HG02840 (cell line): ENCODE results near the gene NOXA1.

Source experiments
- ATAC-seq: cut with Tn5 transposase; IDR thresholded peaks from one replicate; pipeline ENCODE4 v1.9.1; 2021; ENCODE audit warnings: mild to moderate bottlenecking, moderate library complexity, moderate number of reproducible peaks; ENCODE audit not compliant: unreplicated experiment, low FRiP score

NOXA1 gene

DNA sequence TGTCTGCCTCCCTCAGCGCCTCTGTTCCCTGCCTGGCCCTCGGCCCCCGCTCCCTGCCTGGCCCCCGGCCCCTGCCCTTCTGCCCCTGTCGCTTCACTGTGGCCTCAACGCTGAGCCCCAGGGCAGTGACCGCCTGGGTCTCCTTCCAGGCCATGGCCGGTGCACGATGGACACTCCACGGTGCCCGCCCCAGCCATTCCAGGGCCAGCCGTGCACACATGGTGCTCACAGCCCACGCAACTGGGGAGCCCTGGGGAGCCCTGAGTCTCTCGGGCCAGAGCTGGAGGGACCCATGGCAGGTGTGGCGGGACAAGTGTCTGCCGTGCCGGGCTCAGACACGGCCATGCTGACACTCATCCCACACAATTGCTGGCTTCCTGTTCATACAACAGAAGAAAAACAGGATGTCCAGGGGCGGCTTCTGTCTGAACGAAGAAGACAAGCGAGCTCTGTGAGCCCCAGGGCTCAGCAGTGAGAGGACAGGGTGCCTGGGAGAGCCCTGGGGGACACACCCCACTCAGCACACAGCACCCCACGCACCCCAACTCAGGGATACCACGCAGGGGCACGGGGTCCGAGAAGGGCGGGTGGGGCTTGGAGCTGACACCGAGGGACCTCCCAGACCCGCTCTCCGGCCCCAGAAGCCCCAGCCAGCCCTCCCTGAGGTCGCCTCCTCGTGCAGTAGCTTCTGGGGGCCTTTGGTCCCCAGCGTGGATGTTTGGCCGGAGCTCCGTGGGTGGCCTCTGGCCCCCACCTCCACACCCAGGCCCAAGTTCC is 35.9 kb upstream of the NOXA1 start:
- no peak for ATAC-seq

DNA sequence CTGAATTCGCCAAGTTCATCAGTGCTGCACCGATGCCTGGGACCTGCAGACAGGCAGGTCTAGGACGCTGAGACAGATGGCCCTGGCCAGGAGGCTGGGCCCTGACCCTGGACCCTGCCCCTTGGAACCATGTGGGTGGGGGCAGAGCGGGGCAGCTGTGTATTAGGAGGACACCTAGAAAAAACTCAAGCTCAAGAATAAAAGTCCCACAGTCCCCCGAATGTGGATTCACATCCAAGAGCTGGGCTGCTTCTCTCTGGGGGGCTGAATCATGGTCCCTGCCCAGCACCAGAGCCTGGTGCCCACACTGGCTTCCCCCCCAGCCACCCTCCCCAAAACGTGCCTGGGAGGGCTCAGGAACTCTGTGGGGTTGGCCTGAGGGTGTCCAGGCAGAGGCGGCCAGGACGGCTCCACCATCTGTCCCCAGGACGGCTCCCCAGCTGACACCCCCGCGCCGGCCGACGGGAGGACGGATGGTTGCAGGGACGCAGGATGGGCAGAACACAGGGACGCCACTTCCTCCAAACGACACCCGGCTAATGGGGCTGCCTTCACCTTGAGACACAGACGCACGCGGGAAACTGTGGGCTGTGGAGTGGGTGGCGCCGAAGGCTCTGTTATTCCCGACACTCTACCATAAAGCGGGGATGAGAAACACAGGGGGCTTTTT is 35.2 kb upstream of the NOXA1 start:
- ATAC-seq, result no peak

DNA sequence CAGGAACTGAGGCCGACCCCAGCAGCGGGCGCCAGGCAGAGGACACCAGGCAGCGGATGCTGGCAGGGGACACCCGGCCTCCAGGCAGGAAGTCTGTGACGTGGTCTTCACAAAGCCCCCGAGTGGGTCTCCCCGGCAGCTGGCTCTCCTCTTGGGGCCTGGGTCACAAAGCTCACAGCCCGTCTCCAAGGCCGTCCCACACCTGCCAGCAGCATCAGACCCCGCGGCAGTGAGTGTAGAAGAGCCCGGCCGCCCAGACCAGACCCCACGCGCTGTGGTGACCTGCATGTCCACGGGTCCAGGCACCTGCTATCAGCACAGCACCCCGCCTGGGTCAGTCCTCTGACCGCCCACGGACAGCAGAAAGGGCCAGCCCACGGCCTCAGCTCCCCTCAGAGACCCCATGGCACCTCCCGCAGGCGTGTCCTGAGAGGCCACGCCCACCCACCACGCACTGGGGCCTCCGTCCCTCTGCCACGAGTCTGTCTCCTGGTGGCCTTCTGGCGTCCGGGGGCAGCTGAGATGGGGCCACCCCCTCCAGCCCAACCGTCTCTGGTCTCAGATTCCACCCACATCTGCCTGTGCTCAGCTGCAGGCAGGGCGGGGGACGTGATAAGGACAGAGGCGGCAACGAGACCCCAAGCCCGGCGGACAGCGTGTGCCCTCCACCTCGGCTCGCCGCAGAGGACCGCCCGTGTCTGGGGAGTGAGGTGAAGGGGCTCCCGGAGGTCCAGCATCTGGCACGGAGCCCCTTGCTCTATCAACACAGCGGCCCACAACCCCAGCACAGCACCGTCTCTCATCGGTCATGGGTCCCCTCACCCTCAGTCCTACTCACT is 34.4 kb upstream of the NOXA1 start:
- no peak for ATAC-seq

DNA sequence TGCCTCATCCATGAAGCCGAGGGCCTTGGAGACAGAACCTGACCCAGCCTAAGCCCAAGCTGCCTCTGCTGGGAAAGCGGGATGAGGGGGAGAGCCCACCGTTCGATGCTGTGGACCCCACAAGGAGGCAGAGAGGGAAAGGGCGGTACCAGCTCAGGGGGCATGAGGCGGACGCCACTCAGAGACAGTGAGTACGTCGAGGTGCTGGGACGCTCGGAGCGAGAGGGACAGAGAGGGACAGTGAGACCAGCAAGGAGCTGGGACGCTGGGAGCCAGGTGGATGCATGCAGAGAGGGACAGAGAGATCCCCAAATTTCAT is 33.8 kb upstream of the NOXA1 start:
- ATAC-seq, result no peak

DNA sequence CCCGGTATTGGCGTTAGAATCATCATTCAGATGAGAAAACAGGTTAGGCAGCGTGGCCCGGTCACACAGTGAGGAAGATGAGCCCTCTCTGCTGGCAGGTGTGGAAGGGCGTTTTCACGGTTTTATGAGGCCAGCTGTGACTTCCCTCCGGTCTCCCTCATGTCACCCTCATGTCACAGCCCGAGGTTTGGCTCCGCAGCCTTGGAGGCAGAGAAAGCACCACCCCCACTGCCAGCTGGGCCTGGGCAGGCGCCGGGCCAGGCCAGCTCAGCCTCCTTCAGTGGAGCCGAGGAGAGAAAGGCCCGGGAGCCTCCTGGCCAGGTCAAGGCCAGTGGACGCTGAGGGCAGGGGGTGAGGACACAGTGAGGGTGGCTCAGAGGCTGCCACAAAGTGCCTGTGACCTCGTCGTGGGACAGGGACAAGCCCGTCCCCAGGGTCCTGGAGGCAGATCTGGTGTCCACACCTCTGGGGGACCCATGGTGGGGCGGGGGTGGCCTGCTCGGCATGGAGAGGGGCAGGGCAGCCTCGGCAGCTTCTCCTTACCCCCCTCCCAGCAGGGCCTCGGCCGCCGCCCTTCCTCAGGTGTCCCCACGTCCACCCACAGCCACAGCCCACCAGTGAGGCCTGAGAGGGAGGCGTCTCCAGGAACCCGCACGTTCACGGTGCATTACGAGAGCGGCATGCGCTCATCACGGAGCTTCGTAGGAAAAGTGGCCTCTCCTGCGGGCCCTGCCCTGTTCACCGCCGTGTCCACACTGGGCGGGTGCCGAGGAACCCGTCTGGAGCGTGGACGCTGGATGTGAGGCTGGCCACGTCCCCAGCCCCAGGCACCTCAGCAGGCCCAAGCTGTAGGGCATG is 32.4 kb upstream of the NOXA1 start:
- no peak for ATAC-seq

DNA sequence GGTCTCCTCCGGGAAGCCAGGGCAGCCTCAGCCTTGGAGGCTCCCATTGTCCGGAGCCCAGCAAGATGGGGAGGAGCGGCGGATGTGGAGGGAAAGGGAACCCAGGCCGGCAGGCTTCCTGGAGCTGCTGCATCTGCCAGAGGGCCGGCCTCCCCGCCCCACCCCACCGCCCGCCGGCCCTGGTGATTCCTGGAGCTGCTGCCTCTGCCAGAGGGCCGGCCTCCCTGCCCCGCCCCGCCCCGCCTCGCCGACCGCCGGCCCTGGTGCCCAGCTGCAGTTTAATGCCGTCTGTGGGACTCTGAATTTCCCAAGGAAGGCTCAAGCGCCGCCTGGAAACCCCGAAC is 31.8 kb upstream of the NOXA1 start:
- ATAC-seq, result no peak

DNA sequence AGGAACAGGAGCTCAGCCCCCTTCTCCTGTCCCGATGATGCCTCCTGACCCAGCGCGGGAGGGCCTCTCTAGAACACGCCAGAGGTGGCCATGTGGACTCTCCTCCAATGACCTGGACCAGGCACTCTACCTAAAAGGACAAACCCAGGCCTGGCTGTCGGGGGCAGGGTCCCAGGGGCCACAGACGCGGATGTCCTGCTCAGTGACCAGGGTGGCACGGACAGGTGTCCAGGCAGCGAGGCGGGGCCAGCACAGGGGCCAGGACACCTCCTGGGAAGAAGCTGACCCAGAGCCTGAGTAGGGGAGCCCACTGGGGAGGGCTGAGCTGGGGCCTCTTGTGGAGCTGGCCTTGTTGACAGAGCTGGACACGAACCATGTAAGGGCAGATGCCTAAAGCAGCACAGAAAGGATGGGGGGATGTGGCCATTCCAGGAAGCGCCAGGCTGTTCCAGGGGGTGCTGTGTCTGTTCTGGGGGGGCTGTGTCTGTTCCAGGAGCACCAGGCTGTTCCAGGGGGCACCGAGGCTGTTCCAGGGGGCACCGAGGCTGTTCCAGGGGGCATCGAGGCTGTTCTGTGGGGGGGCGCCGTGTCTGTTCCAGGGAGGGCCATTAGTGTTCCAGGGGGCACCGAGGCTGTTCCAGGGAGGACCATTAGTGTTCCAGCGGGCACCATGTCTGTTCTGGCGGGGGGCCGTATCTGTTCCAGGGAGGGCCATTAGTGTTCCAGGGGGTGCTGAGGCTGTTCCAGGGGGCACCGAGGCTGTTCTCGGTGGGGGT is 30.8 kb upstream of the NOXA1 start:
- no peak for ATAC-seq

DNA sequence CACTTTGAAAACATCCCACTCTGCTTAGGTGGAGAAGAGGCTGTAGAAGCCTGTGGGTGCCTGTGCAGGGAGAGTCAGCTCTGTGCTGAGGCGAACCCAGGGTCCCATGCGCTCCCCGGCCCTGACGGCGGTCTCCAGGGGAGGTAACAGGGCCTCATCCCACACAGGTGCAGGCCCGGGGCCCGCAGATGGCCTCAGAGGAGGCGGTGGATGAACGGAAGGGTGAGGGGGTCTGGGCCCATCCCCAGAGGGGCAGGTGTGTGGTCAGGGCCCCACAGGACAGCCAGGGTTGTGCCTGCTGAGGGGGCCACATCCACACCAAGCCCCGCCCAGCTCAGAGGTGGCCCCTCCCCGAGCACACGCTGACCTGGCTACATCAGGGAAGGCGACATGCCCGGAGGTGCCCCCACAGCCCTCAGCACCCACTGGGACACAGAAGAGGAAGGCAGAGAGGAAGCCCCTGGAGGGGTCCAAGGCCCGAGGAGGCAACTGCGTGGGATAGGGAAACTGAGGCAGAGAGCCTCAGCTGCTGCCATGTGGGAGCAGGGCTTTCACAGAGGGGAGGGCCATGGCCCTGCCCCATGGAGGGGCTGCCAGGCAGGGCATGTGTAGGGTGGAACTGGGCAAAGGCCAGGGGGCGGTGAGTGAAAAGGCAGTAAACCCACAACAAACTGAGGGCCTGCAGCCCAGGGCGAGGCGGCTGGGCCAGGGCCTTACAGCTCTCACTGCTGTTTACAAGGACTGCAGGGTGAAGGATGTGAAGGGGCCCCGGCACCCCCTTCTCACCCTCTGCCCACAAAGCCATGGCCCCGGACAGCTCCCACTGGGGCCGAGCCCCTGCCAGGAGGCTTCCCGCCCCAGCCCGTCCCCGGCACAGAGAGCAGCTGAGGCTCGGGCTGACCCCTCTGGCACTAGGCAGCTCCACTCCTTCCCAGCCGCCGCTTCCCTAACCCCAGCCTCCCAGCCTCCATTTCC is 29.7 kb upstream of the NOXA1 start:
- no peak for ATAC-seq

DNA sequence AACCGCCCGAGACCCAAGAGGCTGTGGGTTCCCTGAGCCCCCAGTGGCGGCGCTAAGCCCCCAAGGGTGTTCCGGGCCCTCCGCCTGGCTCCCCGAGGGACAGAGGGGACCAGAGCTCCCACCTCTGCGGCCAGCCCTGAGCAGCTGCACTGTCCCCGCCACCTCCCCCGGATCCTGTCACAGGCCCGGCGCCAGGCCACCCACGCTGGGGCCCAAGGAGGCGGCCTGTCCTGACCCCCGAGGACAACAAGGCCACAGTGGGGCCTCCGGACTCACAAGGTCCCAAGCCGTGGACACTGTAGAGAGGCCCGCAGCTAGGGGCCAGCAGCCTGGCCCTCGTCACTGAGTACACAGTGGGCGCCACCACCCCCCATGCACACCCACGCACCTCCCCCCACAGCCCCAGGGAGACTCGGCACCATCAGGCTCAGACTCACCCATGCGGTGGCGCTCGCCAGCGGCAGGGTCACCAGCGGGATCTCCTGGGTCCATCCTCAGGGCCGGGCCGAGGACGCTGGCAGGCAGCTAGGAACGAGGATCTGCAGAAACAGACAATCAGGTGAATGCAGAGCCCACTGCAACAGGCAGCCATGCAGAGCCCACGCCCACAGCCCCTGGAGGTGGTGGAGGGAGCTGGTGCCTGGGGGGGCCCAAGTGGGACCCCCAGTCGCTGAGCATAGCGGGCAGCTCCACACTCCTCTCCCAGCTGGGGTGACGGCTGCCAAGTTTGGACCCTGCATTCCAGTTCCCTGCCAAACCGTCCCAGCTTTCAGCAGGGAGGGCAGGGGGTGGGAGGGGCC is 28.1 kb upstream of the NOXA1 start:
- ATAC-seq, result no peak

DNA sequence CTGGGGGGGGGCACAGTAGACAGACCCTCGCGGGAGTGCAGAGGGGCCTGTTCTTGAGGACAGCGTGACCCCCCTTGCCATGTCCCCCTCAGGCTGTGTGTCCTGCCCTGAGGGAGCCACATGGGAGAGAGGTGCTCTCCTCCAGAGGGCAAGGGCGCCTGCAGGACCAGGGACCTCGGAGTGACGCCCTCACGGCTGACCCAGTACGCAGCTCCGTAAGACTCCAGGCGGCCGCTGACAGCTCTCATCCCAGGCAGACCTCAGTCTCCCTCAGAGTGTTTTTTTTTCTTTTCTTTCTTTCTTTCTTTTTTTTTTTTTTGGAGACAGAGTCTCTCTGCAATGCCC is 27.6 kb upstream of the NOXA1 start:
- no peak for ATAC-seq

DNA sequence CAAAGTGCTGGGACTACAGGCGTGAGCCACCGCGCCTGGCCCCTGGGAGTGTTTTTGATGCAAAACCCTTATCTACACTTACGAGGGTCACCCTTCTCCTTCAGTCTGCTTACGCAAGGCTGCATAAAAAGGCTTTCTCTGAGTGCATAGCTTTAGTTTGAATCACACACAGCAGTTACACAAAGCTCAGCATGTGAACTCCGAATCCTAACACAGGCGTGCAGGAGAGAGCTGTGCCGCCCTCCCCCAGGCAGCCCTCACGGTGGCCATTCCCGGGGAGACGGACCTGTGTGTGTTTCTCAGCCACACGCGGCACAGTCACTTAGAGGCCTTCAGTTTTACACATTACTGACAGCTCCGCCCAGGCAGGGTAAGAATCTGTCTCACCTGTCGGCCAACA is 27.0 kb upstream of the NOXA1 start:
- ATAC-seq, result no peak

DNA sequence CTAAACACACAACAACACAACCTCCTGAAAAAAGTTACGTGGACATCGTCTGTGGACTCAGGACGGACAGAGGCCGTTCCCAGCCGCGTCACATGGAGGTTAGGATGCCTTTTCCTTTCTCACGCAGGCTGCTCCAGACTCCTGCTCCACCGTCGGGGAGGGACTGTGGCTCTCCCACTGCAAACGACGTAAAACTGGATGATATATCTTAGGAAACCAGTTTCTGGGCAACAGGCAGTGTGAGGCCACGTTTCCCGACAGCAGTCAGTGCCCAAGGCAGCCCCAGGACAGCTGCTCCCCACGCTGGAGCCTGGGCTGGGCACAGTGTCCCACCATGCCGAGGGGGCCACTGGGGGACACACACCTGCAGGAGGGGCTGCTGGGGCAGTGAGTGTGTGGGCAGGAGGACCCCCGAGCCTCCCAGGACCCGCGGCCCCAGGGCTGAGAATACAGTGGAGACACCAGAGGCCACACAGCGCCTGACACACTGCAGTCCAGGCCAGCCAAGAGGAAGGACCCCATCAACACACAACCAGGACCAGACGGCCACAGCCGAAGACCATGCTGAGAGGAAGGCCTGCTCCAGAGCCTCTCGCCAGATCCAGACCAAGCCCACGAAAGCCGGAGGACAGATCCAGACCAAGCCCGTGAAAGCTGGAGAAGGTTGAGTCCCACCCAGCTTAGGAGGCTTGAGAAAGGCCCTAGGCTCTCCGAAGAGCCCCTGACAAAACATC is 26.4 kb upstream of the NOXA1 start:
- ATAC-seq, result no peak

DNA sequence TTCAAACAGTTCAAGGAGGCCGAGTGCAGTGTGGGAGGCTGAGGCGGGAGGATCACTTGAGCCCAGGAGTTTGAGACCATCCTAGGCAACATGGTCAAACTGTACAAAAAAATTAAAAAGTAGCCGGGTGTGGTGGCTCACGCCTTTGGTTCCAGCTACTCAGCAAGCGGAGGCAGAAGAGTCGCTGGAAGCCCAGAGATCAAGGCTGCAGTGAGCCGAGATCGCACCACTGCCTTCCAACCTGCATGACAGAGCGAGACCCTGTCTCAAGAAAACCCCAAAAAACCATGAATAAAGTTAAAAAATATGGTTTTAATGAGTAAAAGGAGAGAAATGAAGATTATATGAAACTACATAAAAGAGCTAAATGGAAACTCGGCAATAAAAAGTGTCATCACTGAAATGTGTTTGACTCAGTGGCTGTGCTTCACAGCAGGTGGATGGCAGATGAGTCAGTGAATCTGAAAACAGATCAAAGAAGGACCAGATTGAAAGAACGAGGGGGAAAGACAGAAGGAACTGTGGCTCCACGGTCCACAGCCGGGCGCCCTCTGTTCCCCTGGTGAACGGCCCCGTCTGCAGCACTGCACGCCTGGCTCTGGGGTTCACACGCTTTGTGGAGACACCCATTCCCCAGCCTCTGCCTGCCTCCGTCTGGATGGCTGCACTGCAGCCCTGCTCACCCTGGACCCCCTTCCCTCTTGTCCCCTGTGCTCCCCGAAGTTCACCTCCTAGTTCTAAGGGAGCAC is 25.3 kb upstream of the NOXA1 start:
- ATAC-seq, result no peak

DNA sequence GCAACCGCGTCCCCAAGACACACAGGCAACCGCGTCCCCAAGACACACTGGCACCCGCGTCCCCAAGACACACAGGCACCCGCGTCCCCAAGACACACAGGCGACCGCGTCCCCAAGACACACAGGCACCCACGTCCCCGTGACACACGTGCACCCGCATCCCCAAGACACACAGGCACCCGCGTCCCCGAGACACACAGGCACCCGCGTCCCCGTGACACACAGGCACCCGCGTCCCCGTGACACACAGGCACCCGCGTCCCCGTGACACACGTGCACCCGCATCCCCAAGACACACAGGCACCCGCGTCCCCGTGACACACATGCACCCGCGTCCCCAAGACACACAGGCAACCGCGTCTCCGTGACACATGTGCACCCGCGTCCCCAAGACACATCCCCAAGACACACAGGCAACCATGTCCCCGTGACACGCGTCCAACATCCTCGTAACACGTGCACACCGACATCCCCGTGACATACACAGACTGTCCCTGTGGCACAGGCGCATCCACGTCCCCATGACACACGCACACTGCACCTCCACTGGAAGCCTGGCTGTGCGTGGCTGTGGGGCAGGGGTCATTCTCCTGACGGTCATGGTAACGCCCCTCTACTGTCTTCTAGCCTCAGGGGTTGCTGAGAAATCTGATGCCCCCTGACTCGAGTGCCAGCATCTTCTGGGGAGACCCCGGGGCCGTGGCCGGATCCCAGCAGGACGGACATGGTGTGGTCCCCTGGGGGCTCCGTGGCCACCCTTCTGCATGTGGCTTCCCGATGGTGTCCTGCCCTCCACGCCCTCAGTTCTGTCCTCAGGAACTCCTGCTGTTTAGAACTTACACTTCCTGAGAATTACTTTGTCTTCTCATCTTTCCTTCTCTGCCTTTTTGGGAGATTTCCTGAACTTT is 24.4 kb upstream of the NOXA1 start:
- ATAC-seq, result no peak

DNA sequence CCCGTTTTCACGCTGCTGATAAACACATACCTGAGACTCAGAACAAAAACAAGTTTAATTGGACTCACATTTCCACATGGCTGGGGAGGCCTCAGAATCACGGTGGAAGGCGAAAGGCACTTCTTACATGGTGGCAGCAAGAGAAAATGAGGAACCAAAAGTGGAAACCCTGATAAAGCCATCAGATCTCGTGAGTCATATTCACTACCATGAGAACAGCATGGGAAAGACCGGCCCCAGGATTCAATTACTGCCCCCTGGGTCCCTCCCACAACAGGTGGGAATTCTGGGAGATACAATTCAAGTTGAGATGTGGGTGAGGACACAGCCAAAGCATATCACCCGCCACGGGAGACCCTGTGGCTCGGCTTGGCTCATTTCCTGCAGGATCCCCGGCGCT is 20.4 kb upstream of the NOXA1 start:
- no peak for ATAC-seq

DNA sequence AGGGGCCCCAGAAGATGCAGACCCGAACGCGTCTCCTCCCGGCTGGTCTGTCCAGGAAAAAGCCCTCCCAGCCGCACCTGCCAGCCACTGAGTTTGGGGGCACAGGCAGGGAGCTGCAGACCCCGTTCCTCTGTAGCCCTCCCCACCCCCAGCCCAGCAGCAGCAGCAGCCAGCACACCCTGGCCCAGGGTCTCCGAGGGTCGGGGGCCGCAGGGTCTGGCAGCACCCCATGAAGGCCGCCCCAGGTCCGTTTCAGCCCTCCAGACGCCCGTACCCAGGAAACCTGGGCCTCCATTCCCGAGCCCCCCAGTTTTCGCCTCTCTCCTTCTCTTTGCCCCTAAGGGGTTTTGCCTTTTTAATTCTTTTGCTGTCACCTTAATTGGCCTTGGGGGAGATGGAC is 19.9 kb upstream of the NOXA1 start:
- ATAC-seq, result no peak
